C4-2B (cell line): ENCODE results near the gene CHPF.

Source experiments
- ZFX ChIP-seq: fragments of 450-650 bp; IDR thresholded peaks from 2 replicates; pipeline ENCODE4 v1.6.1; 2017
- TF ChIP-seq, protein P1 (sequence below): fragments of 450-650 bp; conservative IDR thresholded peaks from 2 replicates; pipeline ENCODE4 v1.5.1; 2017; ENCODE audit warnings: mild to moderate bottlenecking

DNA sequence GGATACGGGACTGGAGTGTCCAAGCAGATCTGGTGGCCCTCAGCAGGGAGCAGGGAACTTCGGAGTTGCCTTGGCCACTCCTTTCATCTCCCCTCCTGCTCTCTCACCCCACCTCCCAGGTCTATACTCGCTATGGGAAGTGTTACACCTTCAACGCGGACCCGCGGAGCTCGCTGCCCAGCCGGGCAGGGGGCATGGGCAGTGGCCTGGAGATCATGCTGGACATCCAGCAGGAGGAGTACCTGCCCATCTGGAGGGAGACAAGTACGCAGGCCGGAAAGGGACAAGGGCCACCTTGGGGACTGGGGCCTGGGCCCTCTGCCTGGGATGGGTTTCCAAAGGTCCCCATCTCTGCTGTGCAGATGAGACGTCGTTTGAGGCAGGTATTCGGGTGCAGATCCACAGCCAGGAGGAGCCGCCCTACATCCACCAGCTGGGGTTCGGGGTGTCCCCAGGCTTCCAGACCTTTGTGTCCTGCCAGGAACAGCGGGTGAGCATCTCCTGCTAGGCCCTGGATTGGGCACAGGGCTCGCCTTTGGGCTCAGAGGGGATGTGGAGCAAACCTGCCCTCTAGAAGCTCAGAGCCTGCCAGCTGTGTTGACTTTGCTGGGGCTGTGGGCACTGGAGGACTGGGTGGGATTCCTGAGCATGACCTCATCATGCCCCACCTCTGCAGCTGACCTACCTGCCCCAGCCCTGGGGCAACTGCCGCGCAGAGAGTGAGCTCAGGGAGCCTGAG is 11.8 kb downstream of the CHPF start:
- TF ChIP-seq, protein P1, sequence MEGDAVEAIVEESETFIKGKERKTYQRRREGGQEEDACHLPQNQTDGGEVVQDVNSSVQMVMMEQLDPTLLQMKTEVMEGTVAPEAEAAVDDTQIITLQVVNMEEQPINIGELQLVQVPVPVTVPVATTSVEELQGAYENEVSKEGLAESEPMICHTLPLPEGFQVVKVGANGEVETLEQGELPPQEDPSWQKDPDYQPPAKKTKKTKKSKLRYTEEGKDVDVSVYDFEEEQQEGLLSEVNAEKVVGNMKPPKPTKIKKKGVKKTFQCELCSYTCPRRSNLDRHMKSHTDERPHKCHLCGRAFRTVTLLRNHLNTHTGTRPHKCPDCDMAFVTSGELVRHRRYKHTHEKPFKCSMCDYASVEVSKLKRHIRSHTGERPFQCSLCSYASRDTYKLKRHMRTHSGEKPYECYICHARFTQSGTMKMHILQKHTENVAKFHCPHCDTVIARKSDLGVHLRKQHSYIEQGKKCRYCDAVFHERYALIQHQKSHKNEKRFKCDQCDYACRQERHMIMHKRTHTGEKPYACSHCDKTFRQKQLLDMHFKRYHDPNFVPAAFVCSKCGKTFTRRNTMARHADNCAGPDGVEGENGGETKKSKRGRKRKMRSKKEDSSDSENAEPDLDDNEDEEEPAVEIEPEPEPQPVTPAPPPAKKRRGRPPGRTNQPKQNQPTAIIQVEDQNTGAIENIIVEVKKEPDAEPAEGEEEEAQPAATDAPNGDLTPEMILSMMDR = no peak
- no peak for TF ChIP-seq ZFX
